WTC11 (cell line): Measurements from ENCODE around the gene TANC1. TPM values are rescaled to one million over a fixed set of nuclear protein-coding genes. Genes with fewer than 3 reads are reported as not detected.
A peak's percentile ranks its signal among the peaks of the same experiment; 100 is the strongest.

Source experiments
- ATAC-seq: fragments of 200-7000 bp; cut with Tn5 transposase; 2 replicates; pipeline ENCODE4 v1.10.0; 2021; ENCODE audit warnings: mild to moderate bottlenecking, moderate library complexity
- CTCF ChIA-PET: fragments of 300-600 bp; sonication (Branson Sonifier 250); formaldehyde crosslinking; loops from one replicate; lab custom pipeline; 2021; ENCODE audit warnings: antibody characterized with exemption; lab: Charles Lee
- POLR2A ChIA-PET: fragments of 350-600 bp; sonication (Branson Sonifier 250); formaldehyde crosslinking; loops from one replicate; lab custom pipeline; 2021; ENCODE audit warnings: antibody characterized with exemption; lab: Charles Lee
- DNase-seq: peaks from one replicate; pipeline ENCODE4 v3.0.0; 2021; ENCODE audit warnings: low spot score
- H3K27ac Mint-ChIP-seq: 2 replicates; pipeline ENCODE4 v1.8.0; 2021; ENCODE audit warnings: mixed read lengths
- H3K27me3 Mint-ChIP-seq: 2 replicates; pipeline ENCODE4 v1.8.0; 2021; ENCODE audit warnings: low read depth, mild to moderate bottlenecking, moderate library complexity, mixed read lengths
- H3K36me3 Mint-ChIP-seq: 2 replicates; pipeline ENCODE4 v1.8.0; 2021; ENCODE audit warnings: mixed read lengths
- H3K4me1 Mint-ChIP-seq: 2 replicates; pipeline ENCODE4 v1.8.0; 2022; ENCODE audit warnings: mixed read lengths
- H3K4me3 Mint-ChIP-seq: 2 replicates; pipeline ENCODE4 v1.8.0; 2021; ENCODE audit warnings: mild to moderate bottlenecking, moderate library complexity, mixed read lengths
- H3K9me3 Mint-ChIP-seq: 2 replicates; pipeline ENCODE4 v1.8.0; 2021; ENCODE audit warnings: mixed read lengths
- CREB1 ChIP-seq: sonication (generic); formaldehyde crosslinking; IDR thresholded peaks from 2 replicates; pipeline ENCODE4 v1.8.0; 2023; ENCODE audit warnings: mild to moderate bottlenecking, missing genetic modification reagents
- ELF4 ChIP-seq: sonication (generic); formaldehyde crosslinking; IDR thresholded peaks from 2 replicates; pipeline ENCODE4 v1.8.1; 2022; ENCODE audit warnings: low read depth, mild to moderate bottlenecking, moderate library complexity, missing genetic modification reagents
- GRHL2 ChIP-seq: fragments of 250-450 bp; sonication (Bioruptor Pico); IDR thresholded peaks from 2 replicates; pipeline ENCODE4 v1.8.0; 2022; ENCODE audit warnings: mild to moderate bottlenecking, moderate library complexity; ENCODE audit not compliant: insufficient replicate concordance, severe bottlenecking
- JUN ChIP-seq: sonication (generic); formaldehyde crosslinking; IDR thresholded peaks from 2 replicates; pipeline ENCODE4 v1.8.0; 2023; ENCODE audit warnings: mild to moderate bottlenecking, missing genetic modification reagents
- KAT7 ChIP-seq: sonication (generic); formaldehyde crosslinking; IDR thresholded peaks from 2 replicates; pipeline ENCODE4 v1.8.1; 2023; ENCODE audit warnings: missing genetic modification reagents, mild to moderate bottlenecking, borderline replicate concordance
- NFE2L1 ChIP-seq: sonication (generic); formaldehyde crosslinking; IDR thresholded peaks from 2 replicates; pipeline ENCODE4 v1.8.1; 2023; ENCODE audit warnings: missing genetic modification reagents
- NR1H2 ChIP-seq: sonication (generic); formaldehyde crosslinking; IDR thresholded peaks from 2 replicates; pipeline ENCODE4 v1.9.0; 2021; ENCODE audit warnings: mild to moderate bottlenecking, moderate library complexity, missing genetic modification reagents
- NR3C1 ChIP-seq: sonication (generic); formaldehyde crosslinking; conservative IDR thresholded peaks from 2 replicates; pipeline ENCODE4 v1.8.1; 2023; ENCODE audit warnings: low read depth, mild to moderate bottlenecking, missing genetic modification reagents
- SMAD3 ChIP-seq: sonication (generic); formaldehyde crosslinking; IDR thresholded peaks from 2 replicates; pipeline ENCODE4 v1.8.0; 2022; ENCODE audit warnings: missing genetic modification reagents, mild to moderate bottlenecking, borderline replicate concordance
- SP1 ChIP-seq: sonication (generic); formaldehyde crosslinking; conservative IDR thresholded peaks from 2 replicates; pipeline ENCODE4 v1.8.1; 2022; ENCODE audit warnings: missing genetic modification reagents
- TP53 ChIP-seq: sonication (generic); formaldehyde crosslinking; IDR thresholded peaks from 2 replicates; pipeline ENCODE4 v1.8.1; 2023; ENCODE audit warnings: mild to moderate bottlenecking, missing genetic modification reagents
- ZNF138 ChIP-seq: sonication (generic); formaldehyde crosslinking; conservative IDR thresholded peaks from 2 replicates; pipeline ENCODE4 v1.8.1; 2022; ENCODE audit warnings: mild to moderate bottlenecking, moderate library complexity, missing genetic modification reagents
- ZNF219 ChIP-seq: sonication (generic); formaldehyde crosslinking; IDR thresholded peaks from 2 replicates; pipeline ENCODE4 v1.8.0; 2023; ENCODE audit warnings: missing genetic modification reagents, mild to moderate bottlenecking, borderline replicate concordance
- ZNF317 ChIP-seq: sonication (generic); formaldehyde crosslinking; IDR thresholded peaks from 2 replicates; pipeline ENCODE4 v1.8.1; 2023; ENCODE audit warnings: low read depth, mild to moderate bottlenecking, moderate library complexity, missing genetic modification reagents, borderline replicate concordance
- ZNF396 ChIP-seq: fragments of 250-450 bp; sonication (Bioruptor Pico); IDR thresholded peaks from 2 replicates; pipeline ENCODE4 v1.8.0; 2021; ENCODE audit warnings: mild to moderate bottlenecking, moderate library complexity, borderline replicate concordance
- total RNA-seq: library from RNA; stranded (reverse); gene quantifications from 3 replicates; pipeline ENCODE4 v1.2.3, GENCODE V29; 2021
- TF ChIP-seq, protein P1 (sequence below): sonication (generic); formaldehyde crosslinking; IDR thresholded peaks from 2 replicates; pipeline ENCODE4 v1.8.0; 2023; ENCODE audit warnings: missing genetic modification reagents
- TF ChIP-seq, protein P2 (sequence below): sonication (generic); formaldehyde crosslinking; IDR thresholded peaks from 2 replicates; pipeline ENCODE4 v1.8.1; 2022; ENCODE audit warnings: low read depth, missing genetic modification reagents, borderline replicate concordance
- TF ChIP-seq, protein P3 (sequence below): fragments of 250-450 bp; sonication (Bioruptor Pico); IDR thresholded peaks from 2 replicates; pipeline ENCODE4 v2.1.2; 2022; ENCODE audit warnings: mild to moderate bottlenecking, moderate library complexity
- TF ChIP-seq, protein P4 (sequence below): sonication (generic); formaldehyde crosslinking; IDR thresholded peaks from 2 replicates; pipeline ENCODE4 v1.8.0; 2023; ENCODE audit warnings: mild to moderate bottlenecking, missing genetic modification reagents

TANC1 gene
- total RNA-seq, 1 experiment from 2014 or later, result 11.6 TPM

DNA sequence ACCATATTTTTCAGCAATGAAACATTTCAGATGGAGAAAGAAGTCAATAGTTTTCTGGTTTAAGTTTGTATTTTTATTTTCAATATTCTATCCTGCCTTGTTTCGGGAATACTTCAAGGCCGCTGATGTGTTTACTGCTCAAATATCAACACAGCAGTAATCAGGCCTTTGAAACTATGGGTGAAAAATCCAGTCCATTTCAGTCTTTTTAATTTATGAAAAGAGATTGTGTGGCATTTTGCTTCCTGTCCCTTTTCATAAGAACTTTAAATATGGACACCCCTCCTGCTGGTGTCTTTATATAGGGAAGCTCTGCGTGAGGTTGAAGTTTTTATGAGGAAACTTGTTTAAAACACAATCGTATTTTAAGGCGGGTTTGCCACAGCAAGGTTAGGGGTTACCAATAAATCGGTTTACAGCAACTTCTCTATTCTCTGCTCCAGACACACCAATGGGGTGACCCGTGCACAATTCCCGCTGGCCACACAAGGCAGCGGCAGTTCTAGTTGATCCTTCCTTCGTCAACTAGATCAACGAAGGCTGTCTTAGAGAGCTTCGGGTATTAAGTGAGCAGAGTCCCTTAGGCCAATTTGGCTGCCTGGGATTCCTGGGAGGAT, 1.2 kb upstream of the TANC1 start:
- ATAC-seq (peak; percentile 18), DNase-seq (no peak)
- POLR2A ChIA-PET, result no interaction called here
- peaks cover 27% of the 10 kb centered on the region for H3K4me1 Mint-ChIP-seq
- H3K36me3 Mint-ChIP-seq, result no peaks in the 10 kb centered on the region
- no peak overlapping the region for H3K27ac Mint-ChIP-seq
- CTCF ChIA-PET, result interaction anchor here (2.0 to 3.2 kb wide), 2 partner anchors 30 to 151 kb away, joined by 6 to 16 read pairs; no protein-coding TSS in a partner anchor
- H3K9me3 Mint-ChIP-seq, result peaks cover 2% of the 10 kb centered on the region
- peak overlapping the region; percentile 91 for H3K4me3 Mint-ChIP-seq
- peaks cover 51% of the 10 kb centered on the region for H3K27me3 Mint-ChIP-seq
- TF ChIP-seq NFE2L1 (CRISPR knock-in tag), result no peak
- TF ChIP-seq, protein P1, sequence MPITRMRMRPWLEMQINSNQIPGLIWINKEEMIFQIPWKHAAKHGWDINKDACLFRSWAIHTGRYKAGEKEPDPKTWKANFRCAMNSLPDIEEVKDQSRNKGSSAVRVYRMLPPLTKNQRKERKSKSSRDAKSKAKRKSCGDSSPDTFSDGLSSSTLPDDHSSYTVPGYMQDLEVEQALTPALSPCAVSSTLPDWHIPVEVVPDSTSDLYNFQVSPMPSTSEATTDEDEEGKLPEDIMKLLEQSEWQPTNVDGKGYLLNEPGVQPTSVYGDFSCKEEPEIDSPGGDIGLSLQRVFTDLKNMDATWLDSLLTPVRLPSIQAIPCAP (CRISPR knock-in tag), result no peak
- TF ChIP-seq, protein P2, sequence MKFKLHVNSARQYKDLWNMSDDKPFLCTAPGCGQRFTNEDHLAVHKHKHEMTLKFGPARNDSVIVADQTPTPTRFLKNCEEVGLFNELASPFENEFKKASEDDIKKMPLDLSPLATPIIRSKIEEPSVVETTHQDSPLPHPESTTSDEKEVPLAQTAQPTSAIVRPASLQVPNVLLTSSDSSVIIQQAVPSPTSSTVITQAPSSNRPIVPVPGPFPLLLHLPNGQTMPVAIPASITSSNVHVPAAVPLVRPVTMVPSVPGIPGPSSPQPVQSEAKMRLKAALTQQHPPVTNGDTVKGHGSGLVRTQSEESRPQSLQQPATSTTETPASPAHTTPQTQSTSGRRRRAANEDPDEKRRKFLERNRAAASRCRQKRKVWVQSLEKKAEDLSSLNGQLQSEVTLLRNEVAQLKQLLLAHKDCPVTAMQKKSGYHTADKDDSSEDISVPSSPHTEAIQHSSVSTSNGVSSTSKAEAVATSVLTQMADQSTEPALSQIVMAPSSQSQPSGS (CRISPR knock-in tag), result no peak
- no peak for TF ChIP-seq ELF4 (CRISPR knock-in tag)
- no peak for TF ChIP-seq NR3C1 (CRISPR knock-in tag)
- TF ChIP-seq ZNF396 (CRISPR knock-in tag), result no peak
- TF ChIP-seq TP53 (CRISPR knock-in tag), result no peak
- TF ChIP-seq SP1 (CRISPR knock-in tag), result no peak
- no peak for TF ChIP-seq SMAD3 (CRISPR knock-in tag)
- TF ChIP-seq NR1H2 (CRISPR knock-in tag), result no peak
- no peak for TF ChIP-seq ZNF138
- TF ChIP-seq CREB1, result no peak
- no peak for TF ChIP-seq ZNF219
- TF ChIP-seq, protein P3, sequence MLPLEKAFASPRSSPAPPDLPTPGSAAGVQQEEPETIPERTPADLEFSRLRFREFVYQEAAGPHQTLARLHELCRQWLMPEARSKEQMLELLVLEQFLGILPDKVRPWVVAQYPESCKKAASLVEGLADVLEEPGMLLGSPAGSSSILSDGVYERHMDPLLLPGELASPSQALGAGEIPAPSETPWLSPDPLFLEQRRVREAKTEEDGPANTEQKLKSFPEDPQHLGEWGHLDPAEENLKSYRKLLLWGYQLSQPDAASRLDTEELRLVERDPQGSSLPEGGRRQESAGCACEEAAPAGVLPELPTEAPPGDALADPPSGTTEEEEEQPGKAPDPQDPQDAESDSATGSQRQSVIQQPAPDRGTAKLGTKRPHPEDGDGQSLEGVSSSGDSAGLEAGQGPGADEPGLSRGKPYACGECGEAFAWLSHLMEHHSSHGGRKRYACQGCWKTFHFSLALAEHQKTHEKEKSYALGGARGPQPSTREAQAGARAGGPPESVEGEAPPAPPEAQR, result no peak
- TF ChIP-seq GRHL2 (CRISPR knock-in tag), result no peak
- TF ChIP-seq, protein P4, sequence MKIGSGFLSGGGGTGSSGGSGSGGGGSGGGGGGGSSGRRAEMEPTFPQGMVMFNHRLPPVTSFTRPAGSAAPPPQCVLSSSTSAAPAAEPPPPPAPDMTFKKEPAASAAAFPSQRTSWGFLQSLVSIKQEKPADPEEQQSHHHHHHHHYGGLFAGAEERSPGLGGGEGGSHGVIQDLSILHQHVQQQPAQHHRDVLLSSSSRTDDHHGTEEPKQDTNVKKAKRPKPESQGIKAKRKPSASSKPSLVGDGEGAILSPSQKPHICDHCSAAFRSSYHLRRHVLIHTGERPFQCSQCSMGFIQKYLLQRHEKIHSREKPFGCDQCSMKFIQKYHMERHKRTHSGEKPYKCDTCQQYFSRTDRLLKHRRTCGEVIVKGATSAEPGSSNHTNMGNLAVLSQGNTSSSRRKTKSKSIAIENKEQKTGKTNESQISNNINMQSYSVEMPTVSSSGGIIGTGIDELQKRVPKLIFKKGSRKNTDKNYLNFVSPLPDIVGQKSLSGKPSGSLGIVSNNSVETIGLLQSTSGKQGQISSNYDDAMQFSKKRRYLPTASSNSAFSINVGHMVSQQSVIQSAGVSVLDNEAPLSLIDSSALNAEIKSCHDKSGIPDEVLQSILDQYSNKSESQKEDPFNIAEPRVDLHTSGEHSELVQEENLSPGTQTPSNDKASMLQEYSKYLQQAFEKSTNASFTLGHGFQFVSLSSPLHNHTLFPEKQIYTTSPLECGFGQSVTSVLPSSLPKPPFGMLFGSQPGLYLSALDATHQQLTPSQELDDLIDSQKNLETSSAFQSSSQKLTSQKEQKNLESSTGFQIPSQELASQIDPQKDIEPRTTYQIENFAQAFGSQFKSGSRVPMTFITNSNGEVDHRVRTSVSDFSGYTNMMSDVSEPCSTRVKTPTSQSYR (CRISPR knock-in tag), result no peak
- TF ChIP-seq ZNF317 (CRISPR knock-in tag), result no peak
- no peak for TF ChIP-seq KAT7
- no peak for TF ChIP-seq JUN (CRISPR knock-in tag)
